Stimulated activated naive CD8-positive, alpha-beta T cell treated with anti-CD3 and anti-CD28 coated beads, Interleukin-15, Interleukin-2, amounts not matched to agents 100 ng/mL and 50 ng/mL, for 24 hours (primary cell): ENCODE measurements around the gene SSC4D.
"Not testable (repeated sequence)": the region's sequence is repeated elsewhere in the genome, so short reads cannot be mapped to it uniquely, and the experiment has no call there.

Experiments used
- H3K27ac Mint-ChIP-seq: one replicate; pipeline ENCODE4 v1.8.0; 2021; ENCODE audit warnings: mild to moderate bottlenecking, mixed read lengths
- H3K27me3 Mint-ChIP-seq: one replicate; pipeline ENCODE4 v1.8.0; 2021; ENCODE audit warnings: mixed read lengths
- H3K36me3 Mint-ChIP-seq: one replicate; pipeline ENCODE4 v1.8.0; 2021; ENCODE audit warnings: low read depth, mixed read lengths
- H3K4me1 Mint-ChIP-seq: one replicate; pipeline ENCODE4 v1.8.0; 2021; ENCODE audit warnings: low read depth, mixed read lengths
- H3K4me3 Mint-ChIP-seq: one replicate; pipeline ENCODE4 v1.8.0; 2021; ENCODE audit warnings: mild to moderate bottlenecking, mixed read lengths
- H3K9me3 Mint-ChIP-seq: one replicate; pipeline ENCODE4 v1.8.0; 2021; ENCODE audit warnings: mixed read lengths

SSC4D gene

GRCh38 chr7:76426246-76426645 lies 16.7 kb upstream of the SSC4D start:
- Mint-ChIP-seq H3K27ac (no peak overlapping the region), H3K9me3 (no peaks in the 10 kb centered on the region), H3K27me3 (no peaks in the 10 kb centered on the region), H3K36me3 (no peaks in the 10 kb centered on the region), H3K4me1 (no peaks in the 10 kb centered on the region), H3K4me3 (no peak overlapping the region)

GRCh38 chr7:76425558-76425957 lies 16.1 kb upstream of the SSC4D start:
- H3K4me3 Mint-ChIP-seq, H3K27me3 Mint-ChIP-seq, H3K27ac Mint-ChIP-seq, H3K36me3 Mint-ChIP-seq, H3K4me1 Mint-ChIP-seq, H3K9me3 Mint-ChIP-seq: not testable (repeated sequence)

GRCh38 chr7:76425156-76425555 lies 15.7 kb upstream of the SSC4D start:
- no peak overlapping the region for H3K4me3 Mint-ChIP-seq
- no peaks in the 10 kb centered on the region for H3K4me1 Mint-ChIP-seq
- H3K9me3 Mint-ChIP-seq = no peaks in the 10 kb centered on the region
- no peak overlapping the region for H3K27ac Mint-ChIP-seq
- no peaks in the 10 kb centered on the region for H3K36me3 Mint-ChIP-seq
- H3K27me3 Mint-ChIP-seq = no peaks in the 10 kb centered on the region

GRCh38 chr7:76424413-76425111 lies 15.1 kb upstream of the SSC4D start, which contains the start of gene ZP3:
Gene ZP3, plus strand, starts transcription at chr7:76424950. Its CDS starts 15 bp downstream, at chr7:76424965.
- H3K9me3 Mint-ChIP-seq = no peaks in the 10 kb centered on the region
- no peaks in the 10 kb centered on the region for H3K27me3 Mint-ChIP-seq
- no peaks in the 10 kb centered on the region for H3K4me1 Mint-ChIP-seq
- no peak within 1 kb of the TSS for H3K27ac Mint-ChIP-seq
- no peak within 1 kb of the TSS for H3K4me3 Mint-ChIP-seq
- H3K36me3 Mint-ChIP-seq = no peaks in the 10 kb centered on the region

- Mint-ChIP-seq H3K27me3 (no peaks in the 10 kb centered on the region), H3K9me3 (no peaks in the 10 kb centered on the region), H3K27ac (no peak overlapping the region), H3K4me3 (no peak overlapping the region), H3K4me1 (no peaks in the 10 kb centered on the region), H3K36me3 (no peaks in the 10 kb centered on the region)
Measured at GRCh38 chr7:76423666-76424412, 14.3 kb upstream of the SSC4D start.

- H3K27ac Mint-ChIP-seq, H3K36me3 Mint-ChIP-seq, H3K4me1 Mint-ChIP-seq, H3K27me3 Mint-ChIP-seq, H3K4me3 Mint-ChIP-seq, H3K9me3 Mint-ChIP-seq: not testable (repeated sequence)
Measured at GRCh38 chr7:76421097-76421496, 11.6 kb upstream of the SSC4D start.

GRCh38 chr7:76417654-76418310 lies 8.3 kb upstream of the SSC4D start:
- H3K36me3 Mint-ChIP-seq, H3K9me3 Mint-ChIP-seq, H3K4me1 Mint-ChIP-seq, H3K27ac Mint-ChIP-seq, H3K27me3 Mint-ChIP-seq, H3K4me3 Mint-ChIP-seq: not testable (repeated sequence)

- Mint-ChIP-seq H3K36me3 (no peaks in the 10 kb centered on the region), H3K27me3 (no peaks in the 10 kb centered on the region), H3K4me1 (no peaks in the 10 kb centered on the region), H3K27ac (no peak overlapping the region), H3K9me3 (no peaks in the 10 kb centered on the region), H3K4me3 (no peak overlapping the region)
Measured at GRCh38 chr7:76412249-76412648, 2.8 kb upstream of the SSC4D start.

GRCh38 chr7:76411626-76412025 lies 2.1 kb upstream of the SSC4D start:
- H3K4me3 Mint-ChIP-seq = no peak overlapping the region
- H3K4me1 Mint-ChIP-seq = no peaks in the 10 kb centered on the region
- no peaks in the 10 kb centered on the region for H3K27me3 Mint-ChIP-seq
- no peak overlapping the region for H3K27ac Mint-ChIP-seq
- no peaks in the 10 kb centered on the region for H3K9me3 Mint-ChIP-seq
- no peaks in the 10 kb centered on the region for H3K36me3 Mint-ChIP-seq

- Mint-ChIP-seq H3K9me3 (no peaks in the 10 kb centered on the region), H3K27ac (no peak overlapping the region)
Measured at GRCh38 chr7:76408121-76408560, 1.4 kb downstream of the SSC4D start.

GRCh38 chr7:76407718-76408117 lies 1.8 kb downstream of the SSC4D start:
- H3K4me3 Mint-ChIP-seq = no peak overlapping the region

More at GRCh38 chr7:76408121-76408560, 1.4 kb downstream of the SSC4D start:
- H3K36me3 Mint-ChIP-seq = no peaks in the 10 kb centered on the region
- H3K27me3 Mint-ChIP-seq = no peaks in the 10 kb centered on the region
- peaks cover 5% of the 10 kb centered on the region for H3K4me1 Mint-ChIP-seq
- no peak overlapping the region for H3K4me3 Mint-ChIP-seq

GRCh38 chr7:76405738-76406137 lies 3.8 kb downstream of the SSC4D start:
- H3K27ac Mint-ChIP-seq = no peak overlapping the region
- no peaks in the 10 kb centered on the region for H3K36me3 Mint-ChIP-seq
- H3K9me3 Mint-ChIP-seq = no peaks in the 10 kb centered on the region
- no peaks in the 10 kb centered on the region for H3K27me3 Mint-ChIP-seq
- H3K4me3 Mint-ChIP-seq = no peak overlapping the region
- H3K4me1 Mint-ChIP-seq = peaks cover 5% of the 10 kb centered on the region

More at GRCh38 chr7:76407718-76408117, 1.8 kb downstream of the SSC4D start:
- Mint-ChIP-seq H3K27me3 (no peaks in the 10 kb centered on the region), H3K36me3 (no peaks in the 10 kb centered on the region), H3K9me3 (no peaks in the 10 kb centered on the region), H3K4me1 (peaks cover 5% of the 10 kb centered on the region), H3K27ac (no peak overlapping the region)

- H3K9me3 Mint-ChIP-seq = no peaks in the 10 kb centered on the region
- H3K36me3 Mint-ChIP-seq = no peaks in the 10 kb centered on the region
- H3K27me3 Mint-ChIP-seq = no peaks in the 10 kb centered on the region
- no peak overlapping the region for H3K27ac Mint-ChIP-seq
- peaks cover 5% of the 10 kb centered on the region for H3K4me1 Mint-ChIP-seq
- H3K4me3 Mint-ChIP-seq = no peak overlapping the region
Measured at GRCh38 chr7:76403780-76404494, 5.6 kb downstream of the SSC4D start.

GRCh38 chr7:76403097-76403496 lies 6.4 kb downstream of the SSC4D start:
- not testable (repeated sequence) for H3K36me3 Mint-ChIP-seq, H3K4me1 Mint-ChIP-seq, H3K4me3 Mint-ChIP-seq, H3K27ac Mint-ChIP-seq, H3K27me3 Mint-ChIP-seq, H3K9me3 Mint-ChIP-seq

- Mint-ChIP-seq H3K27ac (no peak overlapping the region), H3K4me1 (peaks cover 21% of the 10 kb centered on the region), H3K9me3 (no peaks in the 10 kb centered on the region), H3K36me3 (no peaks in the 10 kb centered on the region), H3K27me3 (no peaks in the 10 kb centered on the region), H3K4me3 (no peak overlapping the region)
Measured at GRCh38 chr7:76400248-76400647, 9.2 kb downstream of the SSC4D start.
